DMS79 (cell line): ENCODE data around the gene SYT6.
"Not testable (repeated sequence)": the region's sequence is repeated elsewhere in the genome, so short reads cannot be mapped to it uniquely, and the experiment has no call there.

ENCODE experiments used
- DNase-seq: peaks from one replicate; lab custom pipeline; 2025; lab: John Stamatoyannopoulos, UW

SYT6 gene

DNA sequence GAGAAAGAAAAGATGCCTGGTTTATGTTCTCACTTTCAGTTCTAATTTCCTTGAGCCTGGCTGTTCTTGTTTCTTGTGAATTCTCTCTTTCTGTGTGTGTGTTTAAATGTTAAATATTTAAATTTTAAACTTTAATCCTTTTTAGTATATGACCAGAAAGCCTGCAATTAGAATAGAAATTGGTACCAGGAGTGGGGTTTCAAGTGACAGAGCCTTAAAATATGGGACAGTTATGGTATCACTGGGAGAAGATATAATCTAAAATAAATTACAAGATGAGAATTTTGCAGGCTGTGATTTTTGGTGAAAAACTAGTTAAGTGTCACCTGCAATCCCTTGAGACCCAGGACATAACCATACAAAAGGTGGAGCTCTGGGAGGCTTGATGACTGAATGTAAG, 81.4 kb downstream of the SYT6 start:
- DNase-seq = no peak

- DNase-seq = not testable (repeated sequence)
Observed at GRCh38 chr1:114069762-114070161, 83.9 kb downstream of the SYT6 start.

- not testable (repeated sequence) for DNase-seq
Observed at GRCh38 chr1:114068684-114069083, 85.0 kb downstream of the SYT6 start.

GRCh38 chr1:114065671-114066070, 88.0 kb downstream of the SYT6 start:
- DNase-seq = not testable (repeated sequence)

- DNase-seq = no peak
Observed at GRCh38 chr1:114063544-114063943, 90.1 kb downstream of the SYT6 start.

- DNase-seq = no peak
Observed at GRCh38 chr1:114062477-114063099, 91.1 kb downstream of the SYT6 start.

DNA sequence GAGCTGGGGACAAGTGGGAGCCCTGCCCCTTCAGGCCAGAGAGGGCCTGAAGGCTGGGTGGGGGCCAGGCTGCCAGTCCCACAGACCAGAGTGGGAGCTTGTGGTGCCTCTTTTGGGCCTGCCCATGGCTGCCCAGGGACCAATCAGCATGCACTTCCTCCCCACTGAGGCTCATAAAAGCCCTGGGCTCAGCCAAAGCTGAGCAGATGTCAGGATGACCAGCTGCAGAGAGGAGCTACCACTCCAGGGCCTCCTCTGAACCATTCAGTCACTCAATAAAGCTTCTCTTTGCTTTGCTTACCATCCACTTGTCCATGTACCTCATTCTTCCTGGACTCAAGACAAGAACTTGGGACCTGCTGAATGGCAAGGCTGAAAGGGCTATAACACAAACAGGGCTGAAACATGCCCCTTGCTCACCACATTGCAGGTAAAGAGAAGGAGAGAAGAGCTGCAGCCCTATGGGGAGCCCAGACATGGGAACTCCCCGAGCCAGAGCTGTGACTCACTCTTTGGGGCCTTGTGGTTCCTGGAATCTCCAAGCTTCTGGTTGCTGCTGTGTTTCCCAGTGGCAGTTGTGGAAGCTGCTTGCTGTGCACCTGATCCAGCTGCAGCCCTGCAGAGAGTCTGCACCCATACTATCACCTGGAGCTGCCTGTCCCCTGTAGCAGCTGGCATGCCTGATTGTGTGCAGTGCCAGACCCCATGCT, 92.4 kb downstream of the SYT6 start:
- DNase-seq = no peak

- DNase-seq = not testable (repeated sequence)
Observed at GRCh38 chr1:114058236-114058635, 95.4 kb downstream of the SYT6 start.

DNA sequence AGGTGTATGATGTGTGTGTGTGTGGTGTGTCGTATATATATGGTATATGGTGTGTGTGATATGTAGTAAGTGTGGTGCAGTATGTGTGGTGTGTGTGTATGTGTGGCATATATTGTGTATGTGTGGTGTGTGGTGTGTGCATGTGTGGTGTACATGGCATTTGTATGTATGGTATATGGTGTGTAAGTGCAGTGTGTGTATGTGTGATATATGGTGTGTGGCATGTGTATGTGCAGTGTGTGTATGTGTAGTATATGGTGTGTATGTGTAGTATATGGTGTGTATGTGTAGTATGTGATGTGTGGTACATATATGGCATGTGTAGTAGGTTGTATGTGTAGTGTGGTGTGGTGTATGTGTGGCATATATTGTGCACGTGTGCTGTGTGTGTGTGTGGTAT, 99.5 kb downstream of the SYT6 start:
- no peak for DNase-seq

DNA sequence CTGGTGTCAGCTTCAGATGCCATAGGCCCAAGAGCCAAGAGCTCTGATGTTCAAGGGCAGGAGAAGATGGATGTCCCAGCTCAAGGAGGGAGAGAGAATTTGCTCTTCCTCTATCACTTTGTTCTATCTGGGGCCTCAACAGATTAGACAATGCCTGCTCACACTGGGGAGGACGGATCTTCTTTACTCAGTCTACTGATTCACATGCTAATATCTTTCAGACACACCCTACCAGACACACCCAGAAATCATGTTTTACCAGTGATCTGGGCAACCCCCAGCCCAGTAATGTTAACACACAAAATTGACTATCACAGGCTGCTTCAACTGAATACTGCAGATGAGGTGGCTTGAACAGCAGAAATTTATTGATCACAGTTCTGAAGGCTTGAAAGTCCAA, 105.4 kb downstream of the SYT6 start:
- DNase-seq = no peak

- DNase-seq = no peak
Observed at GRCh38 chr1:114043548-114043947, 110.1 kb downstream of the SYT6 start.

DNA sequence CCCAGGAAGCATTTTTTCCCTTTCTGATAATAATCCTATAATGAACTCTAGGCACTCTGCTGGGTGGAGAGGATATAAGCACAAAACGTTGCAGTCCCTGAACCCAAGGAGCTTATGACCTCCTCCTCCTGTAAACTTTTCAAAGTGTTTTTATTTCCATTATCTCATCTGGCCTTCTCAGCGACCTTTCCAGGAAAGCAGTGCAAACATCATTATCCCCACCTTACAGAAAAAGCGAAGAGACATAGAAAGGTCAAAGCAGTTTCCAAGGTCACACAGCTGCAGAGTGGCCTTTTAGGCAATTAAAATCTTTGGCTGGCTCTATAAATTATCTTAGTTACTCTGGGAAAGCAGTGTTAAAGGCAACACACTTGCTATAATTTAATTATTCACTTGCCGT, 110.6 kb downstream of the SYT6 start:
- no peak for DNase-seq

DNA sequence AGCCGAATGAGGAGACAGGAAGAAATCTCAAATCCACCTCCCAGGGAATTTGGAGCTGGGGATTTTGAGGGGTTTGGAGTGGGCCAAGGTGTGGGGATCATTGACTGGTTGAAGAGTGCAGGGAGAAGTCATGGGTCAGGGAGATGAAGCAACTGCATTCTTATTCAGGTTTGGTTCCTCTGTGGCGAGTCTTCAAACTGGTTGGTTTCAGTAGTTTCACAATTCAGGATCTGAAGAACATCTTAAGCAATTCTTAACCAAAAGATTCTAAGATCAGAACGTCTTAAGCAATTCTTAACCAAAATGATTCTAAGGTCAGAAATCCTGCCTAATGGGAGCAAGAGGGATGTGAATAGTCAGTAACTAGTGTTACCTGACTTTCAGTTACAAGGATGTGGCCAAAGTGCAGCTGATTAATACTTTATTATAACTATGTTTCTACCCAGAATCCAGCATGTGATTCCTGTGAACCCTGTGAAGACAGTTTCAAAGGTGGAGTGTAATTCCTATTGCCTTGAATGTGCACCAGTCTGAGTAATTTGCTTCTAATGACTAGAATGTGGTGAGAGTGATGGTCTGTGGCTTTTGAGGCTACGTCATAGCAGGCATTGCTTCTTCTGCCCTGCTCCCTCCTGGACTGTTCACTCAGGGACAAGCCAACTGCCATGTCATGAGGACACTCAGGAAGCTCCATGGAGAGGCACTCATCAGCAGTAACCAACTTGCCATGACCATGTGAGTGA, 113.2 kb downstream of the SYT6 start:
- no peak for DNase-seq
